T-helper 2 cell treated with Interferon-gamma antibody and Interleukin-4, amounts not matched to agents 5 μg/mL and 100 μg/mL, for 36 hours (primary cell): ENCODE measurements around the gene ZNF827.

ENCODE experiments used
- DNase-seq: peaks from one replicate; pipeline ENCODE4 v3.0.0; 2021; ENCODE audit warnings: low spot score
- H3K27ac Mint-ChIP-seq: one replicate; pipeline ENCODE4 v1.8.0; 2021; ENCODE audit warnings: mild to moderate bottlenecking, mixed read lengths
- H3K27me3 Mint-ChIP-seq: one replicate; pipeline ENCODE4 v1.8.0; 2021; ENCODE audit warnings: low read depth, mixed read lengths
- H3K36me3 Mint-ChIP-seq: one replicate; pipeline ENCODE4 v1.8.0; 2021; ENCODE audit warnings: low read depth, mixed read lengths
- H3K4me1 Mint-ChIP-seq: one replicate; pipeline ENCODE4 v1.8.0; 2021; ENCODE audit warnings: low read depth, mixed read lengths
- H3K4me3 Mint-ChIP-seq: one replicate; pipeline ENCODE4 v1.8.0; 2022; ENCODE audit warnings: mild to moderate bottlenecking, moderate library complexity, mixed read lengths
- H3K9me3 Mint-ChIP-seq: one replicate; pipeline ENCODE4 v1.8.0; 2021; ENCODE audit warnings: mixed read lengths

Gene ZNF827

GRCh38 chr4:145937971-145938611 is 532 bp downstream of the ZNF827 start:
- Mint-ChIP-seq H3K36me3 (peaks cover 8% of the 10 kb centered on the region), H3K9me3 (no peaks in the 10 kb centered on the region), H3K4me3 (peak overlapping the region; percentile 95), H3K27ac (peak overlapping the region; percentile 93), H3K27me3 (peaks cover 7% of the 10 kb centered on the region), H3K4me1 (peaks cover 37% of the 10 kb centered on the region)
- DNase-seq = peak; percentile 33

- peak overlapping the region; percentile 77 for H3K27ac Mint-ChIP-seq
- H3K27me3 Mint-ChIP-seq = peaks cover 7% of the 10 kb centered on the region
- peak overlapping the region; percentile 95 for H3K4me3 Mint-ChIP-seq
- peak; percentile 49 for DNase-seq
- H3K36me3 Mint-ChIP-seq = peaks cover 12% of the 10 kb centered on the region
- H3K4me1 Mint-ChIP-seq = peaks cover 37% of the 10 kb centered on the region
- H3K9me3 Mint-ChIP-seq = no peaks in the 10 kb centered on the region
Measured at GRCh38 chr4:145936997-145937901, 1.4 kb downstream of the ZNF827 start.

- H3K4me3 Mint-ChIP-seq = peak overlapping the region; percentile 87
- H3K9me3 Mint-ChIP-seq = no peaks in the 10 kb centered on the region
- peaks cover 12% of the 10 kb centered on the region for H3K36me3 Mint-ChIP-seq
- peak; percentile 65 for DNase-seq
- H3K4me1 Mint-ChIP-seq = peaks cover 39% of the 10 kb centered on the region
- peak overlapping the region; percentile 91 for H3K27ac Mint-ChIP-seq
- peaks cover 7% of the 10 kb centered on the region for H3K27me3 Mint-ChIP-seq
Measured at GRCh38 chr4:145936142-145936996, 2.3 kb downstream of the ZNF827 start.

- peaks cover 12% of the 10 kb centered on the region for H3K36me3 Mint-ChIP-seq
- peak overlapping the region; percentile 91 for H3K27ac Mint-ChIP-seq
- H3K9me3 Mint-ChIP-seq = no peaks in the 10 kb centered on the region
- peak overlapping the region; percentile 87 for H3K4me3 Mint-ChIP-seq
- H3K27me3 Mint-ChIP-seq = peaks cover 7% of the 10 kb centered on the region
- no peak for DNase-seq
- H3K4me1 Mint-ChIP-seq = peaks cover 41% of the 10 kb centered on the region
Measured at GRCh38 chr4:145935253-145936141, 3.1 kb downstream of the ZNF827 start.

GRCh38 chr4:145934434-145935047 is 4.1 kb downstream of the ZNF827 start:
- DNase-seq = no peak
- Mint-ChIP-seq H3K9me3 (no peaks in the 10 kb centered on the region), H3K27me3 (peaks cover 4% of the 10 kb centered on the region), H3K4me1 (peaks cover 43% of the 10 kb centered on the region), H3K36me3 (peaks cover 12% of the 10 kb centered on the region), H3K4me3 (peak overlapping the region; percentile 87), H3K27ac (no peak overlapping the region)

- no peak for DNase-seq
- H3K27me3 Mint-ChIP-seq = no peaks in the 10 kb centered on the region
- H3K4me1 Mint-ChIP-seq = peaks cover 32% of the 10 kb centered on the region
- H3K4me3 Mint-ChIP-seq = no peak overlapping the region
- H3K27ac Mint-ChIP-seq = no peak overlapping the region
- H3K9me3 Mint-ChIP-seq = no peaks in the 10 kb centered on the region
- H3K36me3 Mint-ChIP-seq = peaks cover 11% of the 10 kb centered on the region
Measured at GRCh38 chr4:145933134-145933533, 5.5 kb downstream of the ZNF827 start.

- Mint-ChIP-seq H3K4me1 (peaks cover 32% of the 10 kb centered on the region), H3K4me3 (no peak overlapping the region), H3K9me3 (no peaks in the 10 kb centered on the region), H3K27ac (no peak overlapping the region), H3K27me3 (no peaks in the 10 kb centered on the region), H3K36me3 (peaks cover 12% of the 10 kb centered on the region)
- DNase-seq = no peak
Measured at GRCh38 chr4:145931403-145931802, 7.2 kb downstream of the ZNF827 start.

- Mint-ChIP-seq H3K4me3 (no peak overlapping the region), H3K27ac (no peak overlapping the region), H3K27me3 (no peaks in the 10 kb centered on the region), H3K4me1 (peaks cover 28% of the 10 kb centered on the region), H3K36me3 (peaks cover 18% of the 10 kb centered on the region), H3K9me3 (peaks cover 6% of the 10 kb centered on the region)
- DNase-seq = no peak
Measured at GRCh38 chr4:145930592-145930991, 8.0 kb downstream of the ZNF827 start.

GRCh38 chr4:145929415-145930178 is 9.0 kb downstream of the ZNF827 start:
- H3K4me1 Mint-ChIP-seq = peaks cover 22% of the 10 kb centered on the region
- no peak overlapping the region for H3K27ac Mint-ChIP-seq
- no peaks in the 10 kb centered on the region for H3K27me3 Mint-ChIP-seq
- peaks cover 23% of the 10 kb centered on the region for H3K36me3 Mint-ChIP-seq
- no peak overlapping the region for H3K4me3 Mint-ChIP-seq
- H3K9me3 Mint-ChIP-seq = peaks cover 10% of the 10 kb centered on the region
- DNase-seq = no peak

GRCh38 chr4:145928748-145929147 is 9.9 kb downstream of the ZNF827 start:
- Mint-ChIP-seq H3K36me3 (peaks cover 25% of the 10 kb centered on the region), H3K9me3 (peaks cover 10% of the 10 kb centered on the region), H3K27ac (no peak overlapping the region), H3K27me3 (no peaks in the 10 kb centered on the region), H3K4me1 (peaks cover 18% of the 10 kb centered on the region), H3K4me3 (no peak overlapping the region)
- DNase-seq = no peak

- Mint-ChIP-seq H3K27me3 (no peaks in the 10 kb centered on the region), H3K4me1 (peaks cover 16% of the 10 kb centered on the region), H3K36me3 (peaks cover 20% of the 10 kb centered on the region), H3K27ac (no peak overlapping the region), H3K9me3 (peaks cover 10% of the 10 kb centered on the region), H3K4me3 (no peak overlapping the region)
- no peak for DNase-seq
Measured at GRCh38 chr4:145927030-145927429, 11.6 kb downstream of the ZNF827 start.

- H3K27me3 Mint-ChIP-seq = no peaks in the 10 kb centered on the region
- no peak overlapping the region for H3K27ac Mint-ChIP-seq
- peaks cover 14% of the 10 kb centered on the region for H3K4me1 Mint-ChIP-seq
Measured at GRCh38 chr4:145921231-145921630, 17.4 kb downstream of the ZNF827 start.

More at GRCh38 chr4:145921231-145921630, 17.4 kb downstream of the ZNF827 start:
- peaks cover 30% of the 10 kb centered on the region for H3K36me3 Mint-ChIP-seq
- H3K9me3 Mint-ChIP-seq = peaks cover 13% of the 10 kb centered on the region
- H3K4me3 Mint-ChIP-seq = no peak overlapping the region
- no peak for DNase-seq
